Hepatocyte (in vitro differentiated cells): ENCODE data around the gene DNM1L. TPM values are rescaled to one million over a fixed set of nuclear protein-coding genes. Genes with fewer than 3 reads are reported as not detected.
A peak's percentile ranks its signal among the peaks of the same experiment; 100 is the strongest.

ENCODE experiments used
- DNase-seq: peaks from one replicate; pipeline ENCODE4 v3.0.0-alpha.2; 2016; ENCODE audit warnings: low spot score
- H2AFZ ChIP-seq: fragments of 200-600 bp; sonication (generic); 2 replicates; pipeline ENCODE4 v1.6.0; 2016; ENCODE audit warnings: antibody characterized with exemption, mild to moderate bottlenecking
- H3K27ac ChIP-seq: fragments of 200-600 bp; sonication (generic); 2 replicates; pipeline ENCODE4 v1.5.1; 2016; ENCODE audit warnings: mild to moderate bottlenecking
- H3K27me3 ChIP-seq: fragments of 200-600 bp; sonication (generic); 2 replicates; pipeline ENCODE4 v1.6.1; 2016
- H3K36me3 ChIP-seq: fragments of 200-600 bp; sonication (generic); replicated peaks from 2 replicates; pipeline ENCODE4 v1.5.1; 2016; ENCODE audit warnings: low read depth; ENCODE audit not compliant: insufficient read depth
- H3K4me1 ChIP-seq: fragments of 200-600 bp; sonication (generic); 2 replicates; pipeline ENCODE4 v1.5.1; 2016; ENCODE audit warnings: mild to moderate bottlenecking, moderate library complexity; ENCODE audit not compliant: insufficient read depth
- H3K4me2 ChIP-seq: fragments of 200-600 bp; sonication (generic); 2 replicates; pipeline ENCODE4 v1.6.0; 2016
- H3K4me3 ChIP-seq: fragments of 200-600 bp; sonication (generic); 2 replicates; pipeline ENCODE4 v1.5.1; 2016; ENCODE audit warnings: mild to moderate bottlenecking
- H3K79me2 ChIP-seq: fragments of 200-600 bp; sonication (generic); 2 replicates; pipeline ENCODE4 v1.6.0; 2017; ENCODE audit warnings: mild to moderate bottlenecking
- H3K9me2 ChIP-seq: fragments of 200-600 bp; sonication (generic); replicated peaks from 2 replicates; pipeline ENCODE4 v1.6.0; 2017; ENCODE audit warnings: mild to moderate bottlenecking; ENCODE audit not compliant: insufficient read depth
- H3K9me3 ChIP-seq: fragments of 200-600 bp; sonication (generic); 2 replicates; pipeline ENCODE4 v1.5.1; 2016; ENCODE audit warnings: low read depth, mild to moderate bottlenecking
- H4K20me1 ChIP-seq: fragments of 200-600 bp; sonication (generic); 2 replicates; pipeline ENCODE4 v1.6.0; 2016; ENCODE audit warnings: mild to moderate bottlenecking; ENCODE audit not compliant: insufficient read depth, poor library complexity, severe bottlenecking
- EZH2 ChIP-seq: fragments of 200-600 bp; sonication (generic); IDR thresholded peaks from 2 replicates; pipeline ENCODE4 v1.6.1; 2016; ENCODE audit warnings: antibody characterized with exemption, mild to moderate bottlenecking, borderline replicate concordance
- EZH2phosphoT487 ChIP-seq: fragments of 200-600 bp; sonication (generic); IDR thresholded peaks from one replicate; pipeline ENCODE4 v1.6.1; 2018; ENCODE audit warnings: antibody characterized with exemption, mild to moderate bottlenecking, low read depth, moderate library complexity; ENCODE audit not compliant: unreplicated experiment, severe bottlenecking
- WGBS: methylation state at CpG from one replicate; pipeline ENCODE4 v1.1.6; 2016; ENCODE audit warnings: low lambda C conversion rate; ENCODE audit errors: missing lambda C conversion rate; 5-methylcytosine and 5-hydroxymethylcytosine counted together
- polyA plus RNA-seq: library from polyadenylated mRNA; unstranded; fragments of >200 nt; fragmentation: Nextera tagmentation; extraction: Ambion mirVana; gene quantifications from 2 replicates; pipeline ENCODE4 v1.2.1, GENCODE V29; 2016
- total RNA-seq: library from RNA; depleted of rRNA; stranded (reverse); fragments of >200 nt; gene quantifications from 2 replicates; pipeline ENCODE4 v1.2.3, GENCODE V29; 2014
- TF ChIP-seq, protein P1 (sequence below): fragments of 200-600 bp; sonication (generic); IDR thresholded peaks from 2 replicates; pipeline ENCODE4 v1.5.1; 2016; ENCODE audit warnings: antibody characterized with exemption, mild to moderate bottlenecking; ENCODE audit not compliant: poor library complexity

The DNM1L gene
- 60.1 and 70.8 TPM in 2 replicates for total RNA-seq
- polyA plus RNA-seq: 35.5 and 49.1 TPM in 2 replicates

DNA sequence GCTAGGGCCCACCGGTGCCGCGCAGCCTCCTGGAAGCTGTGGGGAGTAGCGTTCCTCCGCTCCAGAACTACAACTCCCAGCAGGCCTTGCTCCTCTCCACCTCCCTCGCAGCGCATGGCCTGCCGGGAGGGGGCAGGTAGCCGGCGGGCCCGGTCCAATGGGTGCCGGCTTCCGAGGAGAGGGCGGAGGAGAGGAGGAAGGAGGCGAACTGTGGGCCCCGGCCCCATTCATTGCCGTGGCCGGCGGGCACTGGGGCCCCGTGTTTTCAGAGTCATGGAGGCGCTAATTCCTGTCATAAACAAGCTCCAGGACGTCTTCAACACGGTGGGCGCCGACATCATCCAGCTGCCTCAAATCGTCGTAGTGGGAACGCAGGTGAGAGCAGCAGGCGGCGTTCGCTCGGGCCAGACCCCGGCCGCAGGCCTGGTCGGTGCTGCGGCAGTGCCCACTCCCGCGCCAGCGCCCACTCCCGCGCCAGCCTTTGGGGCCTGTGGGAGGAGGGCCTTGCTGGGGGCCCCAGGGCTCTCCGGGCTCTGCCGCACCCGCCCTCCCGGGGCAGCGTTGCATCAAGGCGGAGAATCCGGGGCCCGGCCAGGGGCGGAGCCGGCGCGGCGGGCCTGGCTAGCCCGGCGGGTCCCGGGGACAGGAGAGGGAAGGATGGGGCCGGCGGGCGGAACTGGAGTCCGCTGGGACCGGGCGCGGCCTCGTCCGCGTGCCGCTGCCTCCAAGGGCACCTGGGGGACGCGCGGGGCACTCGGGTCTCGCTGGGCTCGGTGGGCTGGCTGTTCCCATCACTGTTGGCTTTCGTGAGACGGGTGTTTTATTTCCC, at the start of gene DNM1L:
TSS of gene DNM1L (plus strand) at position 211 of the 829 bp plus-strand sequence. CDS start at position 274, 63 bp downstream.
- WGBS: under 1% methylated on average over 75 of the region's 76 CpGs

DNA sequence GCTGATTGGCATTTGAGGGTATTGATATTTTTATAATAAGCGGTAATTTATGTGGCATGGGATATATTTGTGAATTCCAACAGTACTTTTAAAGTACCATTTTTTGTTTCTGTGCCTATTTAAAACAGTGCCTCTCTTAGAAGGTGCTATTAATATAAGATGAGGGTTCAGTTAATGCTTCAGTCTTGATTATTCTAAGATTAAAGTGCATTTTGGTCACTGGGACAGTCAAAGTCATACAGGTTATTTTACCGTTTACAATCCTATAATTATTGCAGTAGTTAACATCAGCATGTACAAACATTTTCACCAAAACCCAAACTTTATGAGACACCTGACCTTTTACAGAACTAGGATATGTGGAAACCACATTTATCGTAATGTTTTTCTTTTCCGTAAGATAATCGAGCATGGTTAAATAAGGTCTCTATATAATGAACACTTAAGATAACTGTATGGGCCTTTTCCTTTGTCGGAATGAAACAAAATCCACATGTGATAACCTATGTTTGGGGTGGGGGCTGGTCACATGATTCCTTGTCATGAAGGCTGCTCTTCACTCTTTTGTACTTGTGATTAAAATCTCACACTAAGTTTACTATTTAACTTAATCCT, 37.7 kb upstream of the DNM1L start:
- Histone ChIP-seq H3K4me1 (no peaks in the 10 kb centered on the region), H3K4me2 (no peak overlapping the region), H3K27me3 (no peaks in the 10 kb centered on the region), H2AFZ (no peak overlapping the region), H3K79me2 (no peaks in the 10 kb centered on the region), H3K36me3 (no peaks in the 10 kb centered on the region), H3K27ac (no peak overlapping the region), H3K4me3 (no peak overlapping the region), H4K20me1 (no peaks in the 10 kb centered on the region), H3K9me3 (no peaks in the 10 kb centered on the region), H3K9me2 (no peaks in the 10 kb centered on the region)
- TF ChIP-seq, protein P1, sequence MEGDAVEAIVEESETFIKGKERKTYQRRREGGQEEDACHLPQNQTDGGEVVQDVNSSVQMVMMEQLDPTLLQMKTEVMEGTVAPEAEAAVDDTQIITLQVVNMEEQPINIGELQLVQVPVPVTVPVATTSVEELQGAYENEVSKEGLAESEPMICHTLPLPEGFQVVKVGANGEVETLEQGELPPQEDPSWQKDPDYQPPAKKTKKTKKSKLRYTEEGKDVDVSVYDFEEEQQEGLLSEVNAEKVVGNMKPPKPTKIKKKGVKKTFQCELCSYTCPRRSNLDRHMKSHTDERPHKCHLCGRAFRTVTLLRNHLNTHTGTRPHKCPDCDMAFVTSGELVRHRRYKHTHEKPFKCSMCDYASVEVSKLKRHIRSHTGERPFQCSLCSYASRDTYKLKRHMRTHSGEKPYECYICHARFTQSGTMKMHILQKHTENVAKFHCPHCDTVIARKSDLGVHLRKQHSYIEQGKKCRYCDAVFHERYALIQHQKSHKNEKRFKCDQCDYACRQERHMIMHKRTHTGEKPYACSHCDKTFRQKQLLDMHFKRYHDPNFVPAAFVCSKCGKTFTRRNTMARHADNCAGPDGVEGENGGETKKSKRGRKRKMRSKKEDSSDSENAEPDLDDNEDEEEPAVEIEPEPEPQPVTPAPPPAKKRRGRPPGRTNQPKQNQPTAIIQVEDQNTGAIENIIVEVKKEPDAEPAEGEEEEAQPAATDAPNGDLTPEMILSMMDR: no peak
- TF ChIP-seq EZH2phosphoT487 (no peak), EZH2 (no peak)
- WGBS: 86% methylated on average over 6 of the region's 6 CpGs
- DNase-seq: no peak

More for the DNA sequence above, at the start of gene DNM1L:
- Histone ChIP-seq H2AFZ (peak within 1 kb of the TSS; percentile 87), H3K4me2 (peak within 1 kb of the TSS; percentile 84), H3K9me3 (no peaks in the 10 kb centered on the region), H3K9me2 (no peaks in the 10 kb centered on the region), H3K4me3 (peak within 1 kb of the TSS; percentile 63), H3K36me3 (no peaks in the 10 kb centered on the region), H3K4me1 (peaks cover 14% of the 10 kb centered on the region), H3K27ac (peak within 1 kb of the TSS; percentile 95), H3K27me3 (no peaks in the 10 kb centered on the region), H3K79me2 (peaks cover 42% of the 10 kb centered on the region), H4K20me1 (peaks cover 15% of the 10 kb centered on the region)
- DNase-seq: peak; percentile 97
- TF ChIP-seq, protein P1: no peak
- TF ChIP-seq EZH2phosphoT487 (no peak), EZH2 (no peak)

DNA sequence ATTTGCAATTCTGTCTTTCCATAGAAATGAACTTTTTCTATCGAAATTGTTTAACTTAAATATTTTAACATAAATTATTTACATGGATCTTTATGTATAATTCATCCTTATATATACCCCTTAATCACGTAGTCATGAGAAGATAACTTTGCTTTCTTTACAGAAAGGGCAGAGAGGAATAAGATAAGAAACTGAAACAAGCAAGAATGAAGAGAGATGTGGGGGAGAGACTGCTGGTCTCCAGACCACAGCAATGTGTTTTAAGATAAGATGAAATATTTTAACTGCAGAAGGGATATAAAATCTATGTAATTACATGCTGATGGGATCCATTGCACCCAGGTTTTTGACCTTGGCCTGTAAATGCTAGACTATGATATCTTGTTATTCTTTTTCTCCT, 34.7 kb upstream of the DNM1L start:
- no peak overlapping the region for H2AFZ ChIP-seq
- H3K4me1 ChIP-seq: no peaks in the 10 kb centered on the region
- no peaks in the 10 kb centered on the region for H3K36me3 ChIP-seq
- no peaks in the 10 kb centered on the region for H3K27me3 ChIP-seq
- no peak overlapping the region for H3K4me2 ChIP-seq
- TF ChIP-seq EZH2 (no peak), EZH2phosphoT487 (no peak)
- TF ChIP-seq, protein P1: no peak
- no peaks in the 10 kb centered on the region for H4K20me1 ChIP-seq
- no peak overlapping the region for H3K4me3 ChIP-seq
- no peaks in the 10 kb centered on the region for H3K79me2 ChIP-seq
- H3K27ac ChIP-seq: no peak overlapping the region
- 64% methylated on average over 2 of the region's 2 CpGs for WGBS
- no peaks in the 10 kb centered on the region for H3K9me3 ChIP-seq
- no peak for DNase-seq
- H3K9me2 ChIP-seq: no peaks in the 10 kb centered on the region
